HG03439 (cell line): ENCODE data around the gene RIMBP2.
"Not testable (repeated sequence)": the region's sequence is repeated elsewhere in the genome, so short reads cannot be mapped to it uniquely, and the experiment has no call there.

Source experiments
- ATAC-seq: cut with Tn5 transposase; IDR thresholded peaks from one replicate; pipeline ENCODE4 v1.9.1; 2021; ENCODE audit warnings: mild to moderate bottlenecking, moderate library complexity; ENCODE audit not compliant: unreplicated experiment

Gene RIMBP2

GRCh38 chr12:130609966-130610365, 106.1 kb downstream of the RIMBP2 start:
- no peak for ATAC-seq

DNA sequence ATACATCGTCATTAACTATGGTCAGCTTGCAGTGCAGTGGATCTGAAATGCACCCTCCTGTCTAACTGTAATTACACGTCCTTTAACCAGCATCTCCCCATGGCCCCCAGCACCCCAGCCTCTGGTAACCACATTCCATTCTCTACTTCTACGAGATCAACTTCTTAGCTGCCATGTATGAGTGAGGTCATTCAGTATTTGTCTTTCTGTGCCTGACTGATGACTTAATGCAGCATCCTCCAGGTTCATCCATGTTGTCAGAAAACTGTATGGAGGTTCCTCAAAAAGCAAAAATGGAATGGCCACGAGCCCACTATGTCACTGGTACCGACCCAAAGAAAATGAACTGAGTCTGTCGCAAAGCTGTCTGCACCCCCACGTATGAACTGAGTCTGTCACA, 107.3 kb downstream of the RIMBP2 start:
- no peak for ATAC-seq

DNA sequence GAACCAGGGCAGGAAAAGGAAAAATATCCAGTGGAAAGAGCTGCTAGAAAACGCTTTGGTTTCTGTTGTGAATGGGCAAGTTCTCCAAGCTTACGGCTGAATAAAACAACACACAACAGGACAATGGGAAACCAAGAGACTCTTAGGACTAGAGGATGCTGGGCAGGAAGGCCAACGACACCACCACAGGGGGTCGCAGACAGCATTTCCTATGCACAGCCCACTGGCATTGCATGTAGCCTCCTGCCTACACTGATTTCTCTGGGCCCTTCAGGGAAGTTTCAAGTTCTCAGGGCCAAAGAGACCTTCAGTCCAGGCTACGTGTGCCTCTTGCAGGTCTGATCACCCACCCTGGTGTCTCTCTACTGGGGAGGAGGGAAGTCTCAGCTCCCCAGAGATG, 108.0 kb downstream of the RIMBP2 start:
- no peak for ATAC-seq

GRCh38 chr12:130606231-130606630, 109.9 kb downstream of the RIMBP2 start:
- no peak for ATAC-seq

DNA sequence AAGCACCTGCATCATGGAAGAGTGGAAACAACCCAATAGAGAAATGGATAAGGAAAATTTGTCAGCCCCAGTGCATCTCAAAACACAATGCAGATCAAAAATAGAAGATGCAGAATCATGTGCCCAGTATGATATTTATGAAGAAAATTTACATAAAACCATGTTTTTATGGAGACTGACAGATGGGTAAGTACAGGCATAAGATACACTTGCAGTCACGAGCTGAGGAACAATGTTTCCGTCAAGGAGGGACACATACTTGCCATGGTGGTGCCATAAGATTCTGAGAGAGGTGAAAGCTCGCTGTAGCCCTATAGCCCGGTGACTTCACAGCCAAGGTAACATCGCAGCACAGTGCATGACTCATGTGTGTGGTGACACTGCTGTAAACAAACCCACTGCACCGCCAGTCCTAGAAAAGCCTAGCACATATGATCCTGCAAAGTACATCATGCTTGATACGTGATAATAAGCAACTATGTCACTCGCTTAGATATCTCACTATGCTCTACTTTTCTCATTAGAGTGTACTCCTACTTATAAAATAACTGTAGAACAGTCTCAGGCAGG, 112.6 kb downstream of the RIMBP2 start:
- no peak for ATAC-seq

- no peak for ATAC-seq
Observed at GRCh38 chr12:130602251-130602650, 113.8 kb downstream of the RIMBP2 start.

DNA sequence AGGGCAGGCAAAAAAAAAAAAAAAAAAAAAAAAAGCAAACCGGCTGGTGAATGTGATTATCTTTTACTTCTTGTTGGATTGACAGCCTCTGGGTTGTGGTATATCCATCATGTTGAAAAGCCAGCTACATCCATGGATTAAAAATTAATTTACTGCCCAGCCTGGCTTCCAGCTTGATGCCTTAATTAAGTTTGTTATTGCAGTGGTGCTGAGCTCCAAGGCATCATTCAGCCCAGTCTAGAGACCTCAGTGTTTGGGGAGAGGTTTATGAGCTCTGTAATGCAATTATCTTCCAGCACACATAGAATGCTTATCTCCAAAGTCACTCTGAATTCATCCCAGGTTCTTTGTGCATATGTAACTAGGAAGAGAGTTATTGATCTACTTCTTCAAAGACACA, 114.8 kb downstream of the RIMBP2 start:
- no peak for ATAC-seq

GRCh38 chr12:130596241-130596640, 119.9 kb downstream of the RIMBP2 start:
- ATAC-seq: no peak

GRCh38 chr12:130595566-130595965, 120.5 kb downstream of the RIMBP2 start:
- ATAC-seq: no peak

DNA sequence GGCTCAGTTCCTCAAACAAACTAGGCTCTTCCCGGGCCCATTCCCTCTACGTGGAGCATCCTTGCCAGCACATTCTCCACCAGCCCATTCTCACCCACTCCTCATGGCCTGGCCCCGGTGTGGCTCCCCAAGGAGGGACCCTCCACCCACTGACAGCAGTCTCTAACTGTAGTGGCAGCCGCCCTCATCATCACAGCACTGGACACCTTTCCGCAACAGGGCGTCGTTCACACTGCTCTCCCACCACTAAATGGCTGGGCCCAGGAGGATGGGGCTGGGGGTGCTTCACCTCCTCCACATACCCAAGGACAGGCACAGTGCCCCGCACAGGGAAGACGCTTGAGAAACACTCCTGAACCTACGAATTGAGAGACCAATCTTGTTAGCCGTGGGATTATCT, 123.0 kb downstream of the RIMBP2 start:
- no peak for ATAC-seq

- ATAC-seq: no peak
Observed at GRCh38 chr12:130592641-130593040, 123.5 kb downstream of the RIMBP2 start.

DNA sequence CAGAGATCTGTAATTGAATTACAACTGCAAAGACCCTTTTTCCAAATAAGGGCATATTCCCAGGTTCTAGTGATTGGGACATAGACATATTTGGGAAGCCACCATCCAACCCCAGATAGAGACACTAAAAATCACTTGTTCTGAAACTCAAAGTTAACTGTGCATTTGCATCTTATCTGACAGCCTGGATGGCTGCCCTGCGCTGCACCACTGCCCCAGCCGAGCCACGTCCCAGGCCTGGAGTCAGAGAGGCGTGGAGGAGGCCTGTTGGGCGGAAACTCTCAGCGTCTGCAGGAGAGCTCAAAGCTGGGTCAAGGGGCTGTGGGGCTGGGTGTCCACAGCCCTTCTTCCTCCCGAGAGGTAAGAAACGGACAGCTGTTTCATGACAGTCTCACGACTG, 124.4 kb downstream of the RIMBP2 start:
- ATAC-seq: no peak

DNA sequence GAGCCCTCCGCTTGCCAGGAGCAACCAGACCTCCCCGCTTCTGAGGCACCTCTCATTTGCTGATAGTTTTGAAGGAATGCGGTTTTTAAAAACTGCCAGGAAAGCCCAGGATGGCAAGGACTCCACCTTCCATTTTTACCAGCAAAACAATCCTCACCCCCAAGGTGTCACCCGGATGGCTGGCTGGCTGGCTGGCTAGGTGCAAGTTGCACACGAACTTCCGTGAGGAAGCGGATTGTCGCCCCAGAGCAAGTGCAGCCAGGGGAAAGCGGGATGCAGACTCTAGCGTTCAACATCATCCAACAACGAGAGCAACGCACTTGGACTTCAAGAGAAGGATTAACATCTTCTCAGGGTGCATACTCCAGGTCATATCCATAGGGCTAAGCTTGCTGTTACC, 125.4 kb downstream of the RIMBP2 start:
- ATAC-seq: no peak

GRCh38 chr12:130589540-130590317, 126.4 kb downstream of the RIMBP2 start:
- ATAC-seq: no peak

DNA sequence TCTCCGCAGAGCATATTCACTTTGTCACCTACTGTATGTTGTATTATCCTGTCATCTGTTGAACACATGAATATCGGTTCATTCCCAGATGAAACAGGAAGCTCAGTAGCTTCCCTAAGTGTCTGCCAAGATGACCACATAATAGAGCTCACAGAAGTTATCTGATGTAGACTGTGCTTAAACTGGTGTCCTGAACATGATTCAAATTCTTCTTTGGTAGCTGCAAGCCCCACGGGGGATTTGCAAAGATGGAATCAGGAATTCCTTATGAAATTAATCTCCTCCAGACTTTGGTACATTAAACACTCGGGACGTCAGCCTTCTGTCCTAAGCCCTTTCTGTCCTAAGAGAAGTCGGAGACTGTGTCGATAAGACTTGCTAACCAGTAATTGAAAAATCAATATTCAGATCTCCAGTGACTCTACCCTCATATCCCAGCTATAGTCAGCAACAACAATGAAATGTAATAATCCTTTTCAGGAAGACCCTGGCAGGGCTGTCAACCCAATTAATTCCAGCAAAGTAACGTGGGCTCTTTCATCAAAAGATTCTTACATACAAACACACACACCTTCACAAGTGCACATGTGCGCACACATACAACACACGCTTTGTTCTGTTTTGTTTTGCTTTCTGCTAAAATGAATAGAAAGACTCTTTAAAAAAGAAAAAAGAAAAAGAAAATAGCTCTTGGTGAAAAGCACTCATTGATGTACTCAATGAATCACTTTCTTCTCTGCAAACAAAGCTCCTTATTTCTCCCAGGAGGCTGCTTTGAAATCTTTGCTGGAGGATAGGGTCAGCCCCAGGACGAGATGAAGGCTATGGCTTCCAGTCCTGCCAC, 127.2 kb downstream of the RIMBP2 start:
- ATAC-seq: no peak

DNA sequence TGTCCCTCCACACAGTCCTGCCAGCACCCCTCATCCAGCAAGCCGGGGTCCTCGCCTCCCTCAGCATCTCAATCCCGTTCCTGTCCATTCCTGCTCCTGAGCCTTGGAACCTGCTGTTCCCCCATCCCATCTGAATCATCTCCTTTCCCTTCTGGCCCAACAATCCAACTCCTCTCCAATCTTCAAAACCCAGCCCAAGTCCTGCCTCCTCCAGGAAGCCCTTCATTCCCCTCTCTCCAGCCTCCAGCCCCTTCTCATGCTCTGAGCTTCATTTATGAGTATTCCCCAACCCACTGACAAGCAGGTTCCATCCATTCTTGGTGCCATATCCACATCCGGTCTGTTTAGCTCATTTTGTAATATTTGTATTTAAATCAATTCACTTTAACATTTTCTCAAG, 128.1 kb downstream of the RIMBP2 start:
- ATAC-seq: no peak

DNA sequence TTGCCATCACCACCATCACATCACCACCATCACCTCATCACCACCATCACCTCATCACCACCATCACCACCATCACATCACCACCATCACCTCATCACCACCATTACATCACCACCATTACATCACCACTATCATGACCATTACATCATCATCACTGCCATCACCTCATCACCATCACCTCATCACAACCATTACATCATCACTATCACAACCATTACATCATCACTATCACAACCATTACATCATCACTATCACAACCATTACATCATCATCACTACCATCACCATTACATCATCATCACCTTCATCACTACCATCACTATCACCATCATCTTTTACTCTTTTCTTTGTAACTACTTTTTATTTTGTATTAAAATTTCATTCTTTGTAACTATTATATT, 131.6 kb downstream of the RIMBP2 start:
- not testable (repeated sequence) for ATAC-seq

- no peak for ATAC-seq
Observed at GRCh38 chr12:130583800-130584199, 132.3 kb downstream of the RIMBP2 start.

GRCh38 chr12:130583317-130583716, 132.8 kb downstream of the RIMBP2 start:
- no peak for ATAC-seq

DNA sequence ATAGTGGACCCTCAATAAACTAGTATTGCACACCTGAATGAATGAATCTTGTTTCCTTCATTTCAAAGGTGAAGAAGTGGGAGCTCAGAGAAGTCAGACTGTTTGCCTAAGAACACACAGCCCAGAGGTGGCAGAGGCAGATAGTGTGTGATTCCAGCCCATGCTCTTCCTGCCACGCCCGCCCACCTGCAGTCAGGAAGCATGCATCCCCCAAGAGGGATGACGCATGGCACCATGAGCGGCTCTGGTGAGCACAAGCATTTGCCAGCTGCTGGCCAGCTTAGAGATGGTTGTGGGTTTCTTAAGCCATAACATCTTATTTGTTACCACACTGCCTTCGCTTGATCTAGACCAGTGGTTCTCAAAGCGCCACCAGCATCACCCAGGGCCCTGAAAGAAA, 133.8 kb downstream of the RIMBP2 start:
- no peak for ATAC-seq

DNA sequence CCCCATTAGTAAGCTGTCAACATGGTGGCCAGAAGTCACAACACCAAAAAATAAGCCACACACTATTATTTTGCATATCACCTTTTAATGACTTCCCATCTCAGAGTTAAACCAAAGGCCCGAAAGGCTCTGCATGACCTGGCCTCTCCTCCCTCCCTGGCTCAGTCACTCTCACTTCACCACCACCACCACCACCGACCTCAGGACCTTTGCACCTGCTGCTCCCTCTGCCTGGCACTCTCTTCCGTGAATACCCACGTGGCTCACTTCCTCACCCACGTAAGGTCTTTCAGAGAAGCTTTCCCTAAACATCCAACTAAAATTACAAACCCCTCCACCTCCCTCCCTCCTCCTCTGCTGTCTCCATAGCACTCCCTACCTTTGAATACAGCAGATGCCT, 134.3 kb downstream of the RIMBP2 start:
- no peak for ATAC-seq

DNA sequence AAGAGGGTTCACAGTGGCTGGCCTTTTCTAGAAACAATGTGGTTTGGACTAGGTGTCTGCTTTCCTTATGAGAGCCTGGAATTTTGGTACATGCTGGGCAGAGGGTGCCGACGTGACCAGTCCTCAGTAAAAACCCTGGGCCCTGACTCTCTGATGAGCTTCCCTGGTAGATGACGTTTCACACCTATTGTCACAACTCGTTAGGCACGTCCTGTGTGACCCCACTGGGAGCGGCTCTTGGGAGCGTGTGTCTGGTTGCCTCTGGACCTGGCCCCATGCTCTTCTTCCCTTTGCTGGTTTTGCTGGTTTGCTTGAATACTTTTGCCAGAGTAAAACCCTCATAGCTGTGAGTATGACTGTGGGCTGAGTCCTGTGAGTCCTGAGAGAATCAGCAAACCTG, 136.9 kb downstream of the RIMBP2 start:
- no peak for ATAC-seq
